HG02623 (cell line): ENCODE results near the gene TMUB1.
A peak's percentile ranks its signal among the peaks of the same experiment; 100 is the strongest.

Experiments
- ATAC-seq: cut with Tn5 transposase; IDR thresholded peaks from one replicate; pipeline ENCODE4 v1.9.1; 2021; ENCODE audit warnings: moderate library complexity; ENCODE audit not compliant: unreplicated experiment

The TMUB1 gene

GRCh38 chr7:151071032-151071866 lies 12.0 kb downstream of the TMUB1 start:
- no peak for ATAC-seq

- ATAC-seq, result no peak
Measured at GRCh38 chr7:151070574-151070960, 12.7 kb downstream of the TMUB1 start.

GRCh38 chr7:151069841-151070573 lies 13.3 kb downstream of the TMUB1 start:
- ATAC-seq, result no peak

- no peak for ATAC-seq
Measured at GRCh38 chr7:151068069-151068773, 15.1 kb downstream of the TMUB1 start.

- ATAC-seq, result no peak
Measured at GRCh38 chr7:151066273-151066974, 16.9 kb downstream of the TMUB1 start.

- no peak for ATAC-seq
Measured at GRCh38 chr7:151065516-151065915, 17.8 kb downstream of the TMUB1 start.

- no peak for ATAC-seq
Measured at GRCh38 chr7:151064993-151065392, 18.3 kb downstream of the TMUB1 start.

- no peak for ATAC-seq
Measured at GRCh38 chr7:151064454-151064853, 18.8 kb downstream of the TMUB1 start.

- ATAC-seq, result no peak
Measured at GRCh38 chr7:151063212-151063561, 20.1 kb downstream of the TMUB1 start.

GRCh38 chr7:151062399-151063211 lies 20.7 kb downstream of the TMUB1 start:
- no peak for ATAC-seq

GRCh38 chr7:151062111-151062398 lies 21.2 kb downstream of the TMUB1 start:
- no peak for ATAC-seq

- ATAC-seq, result no peak
Measured at GRCh38 chr7:151061213-151062110, 21.8 kb downstream of the TMUB1 start.

- ATAC-seq, result no peak
Measured at GRCh38 chr7:151060416-151061212, 22.7 kb downstream of the TMUB1 start.

GRCh38 chr7:151060113-151060415 lies 23.2 kb downstream of the TMUB1 start:
- ATAC-seq, result no peak

- peak; percentile 24 for ATAC-seq
Measured at GRCh38 chr7:151059367-151060112, 23.8 kb downstream of the TMUB1 start, which contains the start of gene SLC4A2. Gene SLC4A2 (plus strand): TSS chr7:151059589. CDS start chr7:151061988, 2,399 bp downstream.

GRCh38 chr7:151058781-151059366 lies 24.4 kb downstream of the TMUB1 start:
- ATAC-seq, result no peak

- ATAC-seq, result peak; percentile 87
Measured at GRCh38 chr7:151057989-151058780, 25.1 kb downstream of the TMUB1 start.
